HEK293 (cell line): ENCODE data around the gene SIK3.

Experiments used
- CTCF ChIA-PET: fragments of 350-600 bp; formaldehyde crosslinking; extraction: SDS; loops from one replicate; lab custom pipeline; 2021; ENCODE audit warnings: antibody characterized with exemption; lab: Yijun Ruan, JAX
- POLR2A ChIA-PET: fragments of 300-600 bp; formaldehyde crosslinking; extraction: SDS; loops from one replicate; lab custom pipeline; 2020; ENCODE audit warnings: antibody characterized with exemption, inconsistent platforms; lab: Yijun Ruan, JAX
- H3K27ac ChIP-seq: fragments of 200-500 bp; sonication (Bioruptor generic); 2 replicates; pipeline ENCODE4 v1.5.1; 2014; ENCODE audit warnings: low read depth, low read length, control low read depth, inconsistent platforms; ENCODE audit errors: extremely low read depth
- H3K36me3 ChIP-seq, 2 experiments: fragments of 200-500 bp in 1 of 2; sonication (Bioruptor generic) in 1 of 2; 1 replicate in 1 of 2; 2 replicates in 1 of 2; pipeline ENCODE4 v1.5.1; 2014 to 2017; ENCODE audit warnings: inconsistent platforms in 2 of 2, low read length in 2 of 2; ENCODE audit not compliant: control insufficient read depth in 2 of 2, insufficient read depth in 1 of 2
- H3K4me1 ChIP-seq: fragments of 200-500 bp; sonication (Bioruptor generic); 2 replicates; pipeline ENCODE4 v1.5.1; 2014; ENCODE audit warnings: mild to moderate bottlenecking, low read length, inconsistent platforms; ENCODE audit not compliant: control insufficient read depth, insufficient read depth
- H3K4me3 ChIP-seq: 2 replicates; pipeline ENCODE4 v1.5.1; 2011; ENCODE audit warnings: low read depth, mild to moderate bottlenecking, control low read depth, low read length, moderate library complexity
- H3K9me3 ChIP-seq: fragments of 200-500 bp; sonication (Bioruptor generic); 2 replicates; pipeline ENCODE4 v1.5.1; 2014; ENCODE audit warnings: low read depth, low read length, inconsistent platforms; ENCODE audit not compliant: control insufficient read depth, insufficient read depth
- BCL11A ChIP-seq: fragments of 450-650 bp; formaldehyde crosslinking; IDR thresholded peaks from 2 replicates; pipeline ENCODE4 v1.5.1; 2016; ENCODE audit warnings: low read depth, missing biosample characterization, missing genetic modification characterization
- GLI2 ChIP-seq: fragments of 450-650 bp; formaldehyde crosslinking; IDR thresholded peaks from 2 replicates; pipeline ENCODE4; 2017; ENCODE audit warnings: missing biosample characterization, missing genetic modification characterization, low read depth, borderline replicate concordance
- GLIS1 ChIP-seq: fragments of 450-650 bp; formaldehyde crosslinking; IDR thresholded peaks from 2 replicates; pipeline ENCODE4 v1.5.1; 2016; ENCODE audit warnings: missing biosample characterization, missing genetic modification characterization
- KLF8 ChIP-seq: fragments of 450-650 bp; formaldehyde crosslinking; IDR thresholded peaks from 2 replicates; pipeline ENCODE4 v1.5.1; 2016; ENCODE audit warnings: missing biosample characterization, missing genetic modification characterization
- MYNN ChIP-seq: fragments of 450-650 bp; formaldehyde crosslinking; IDR thresholded peaks from 2 replicates; pipeline ENCODE4 v1.5.1; 2016; ENCODE audit warnings: missing biosample characterization, missing genetic modification characterization, borderline replicate concordance
- OSR2 ChIP-seq: fragments of 450-650 bp; formaldehyde crosslinking; IDR thresholded peaks from 2 replicates; pipeline ENCODE4 v1.5.1; 2016; ENCODE audit warnings: missing biosample characterization, missing genetic modification characterization
- SETDB1 ChIP-seq: IDR thresholded peaks from one replicate; pipeline ENCODE4 v1.6.1; 2017; ENCODE audit warnings: mild to moderate bottlenecking, low read length, moderate library complexity, mixed read lengths; ENCODE audit not compliant: insufficient read length
- WT1 ChIP-seq: fragments of 450-650 bp; formaldehyde crosslinking; IDR thresholded peaks from 2 replicates; pipeline ENCODE4 v1.5.1; 2016; ENCODE audit warnings: missing biosample characterization, missing genetic modification characterization
- ZBTB20 ChIP-seq: fragments of 450-650 bp; formaldehyde crosslinking; IDR thresholded peaks from 2 replicates; pipeline ENCODE4 v1.5.1; 2016; ENCODE audit warnings: missing biosample characterization, missing genetic modification characterization
- ZBTB8A ChIP-seq: fragments of 450-650 bp; formaldehyde crosslinking; IDR thresholded peaks from 2 replicates; pipeline ENCODE4 v1.5.1; 2016; ENCODE audit warnings: missing biosample characterization, missing genetic modification characterization
- ZNF121 ChIP-seq: fragments of 450-650 bp; formaldehyde crosslinking; IDR thresholded peaks from 2 replicates; pipeline ENCODE4 v1.5.1; 2016; ENCODE audit warnings: missing biosample characterization, missing genetic modification characterization
- ZNF274 ChIP-seq, 2 experiments: fragments of 200-500 bp in 1 of 2; fragments of 450-650 bp in 1 of 2; sonication (Bioruptor generic) in 1 of 2; formaldehyde crosslinking in 1 of 2; IDR thresholded peaks; 2 replicates each; pipeline versions ENCODE4 v1.5.1 to v1.6.1; 2014 to 2016; ENCODE audit warnings: borderline replicate concordance in 1 of 2, inconsistent platforms in 1 of 2, low read length in 1 of 2, missing biosample characterization in 1 of 2, missing genetic modification characterization in 1 of 2
- ZNF311 ChIP-seq: fragments of 450-650 bp; formaldehyde crosslinking; IDR thresholded peaks from 2 replicates; pipeline ENCODE4 v1.5.1; 2017; ENCODE audit warnings: missing biosample characterization, missing genetic modification characterization, borderline replicate concordance
- ZNF354C ChIP-seq: fragments of 450-650 bp; formaldehyde crosslinking; IDR thresholded peaks from 2 replicates; pipeline ENCODE4 v1.5.1; 2016; ENCODE audit warnings: missing biosample characterization, missing genetic modification characterization, low read depth, borderline replicate concordance
- ZNF654 ChIP-seq: fragments of 450-650 bp; formaldehyde crosslinking; IDR thresholded peaks from 2 replicates; pipeline ENCODE4 v1.5.1; 2016; ENCODE audit warnings: low read depth, missing biosample characterization, missing genetic modification characterization
- ZNF830 ChIP-seq: fragments of 450-650 bp; IDR thresholded peaks from 2 replicates; pipeline ENCODE4 v1.5.0; 2018; ENCODE audit warnings: missing biosample characterization, missing genetic modification characterization, low read depth, mild to moderate bottlenecking, moderate library complexity
- TF ChIP-seq, protein P1 (sequence below): fragments of 450-650 bp; IDR thresholded peaks from 2 replicates; pipeline ENCODE4 v1.5.1; 2018; ENCODE audit warnings: missing biosample characterization, missing genetic modification characterization
- TF ChIP-seq, protein P2 (sequence below): fragments of 450-650 bp; formaldehyde crosslinking; IDR thresholded peaks from 2 replicates; pipeline ENCODE4 v1.5.1; 2017; ENCODE audit warnings: missing biosample characterization, missing genetic modification characterization
- TF ChIP-seq, protein P3 (sequence below): fragments of 450-650 bp; formaldehyde crosslinking; IDR thresholded peaks from 2 replicates; pipeline ENCODE4 v1.5.1; 2016; ENCODE audit warnings: missing biosample characterization, missing genetic modification characterization
- TF ChIP-seq, protein P4 (sequence below): fragments of 450-650 bp; formaldehyde crosslinking; optimal IDR thresholded peaks from 2 replicates; pipeline ENCODE3; 2016; ENCODE audit warnings: missing biosample characterization, mild to moderate bottlenecking, missing genetic modification characterization
- TF ChIP-seq, protein P5 (sequence below): fragments of 450-650 bp; formaldehyde crosslinking; IDR thresholded peaks from 2 replicates; pipeline ENCODE4 v1.5.1; 2016; ENCODE audit warnings: missing biosample characterization, missing genetic modification characterization

Gene SIK3

DNA sequence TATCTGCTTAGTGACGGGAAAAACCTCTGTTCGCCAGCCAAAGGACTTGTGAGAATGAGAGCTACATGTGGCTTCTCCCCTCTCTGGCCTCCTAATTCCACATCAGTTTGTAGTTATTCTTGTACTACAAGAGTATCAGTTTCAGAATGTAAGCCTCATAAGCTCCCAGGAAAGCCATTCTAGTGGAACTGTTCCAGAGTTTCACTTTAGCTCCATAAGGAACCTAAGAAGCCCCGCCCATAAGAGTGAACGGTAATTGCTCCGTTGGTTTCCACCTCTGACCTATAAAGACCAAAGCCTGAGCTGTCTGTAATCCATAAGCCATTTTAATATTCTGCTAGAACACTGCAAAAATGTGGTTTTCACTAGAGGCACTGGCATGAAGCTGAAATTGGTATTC is 53.0 kb downstream of the SIK3 start (continued):
- TF ChIP-seq ZBTB8A (tag by site-specific recombination) (no peak), WT1 (tag by site-specific recombination) (peak; percentile 39; the same call in 1 of the 2 replicates)
- TF ChIP-seq, protein P1, sequence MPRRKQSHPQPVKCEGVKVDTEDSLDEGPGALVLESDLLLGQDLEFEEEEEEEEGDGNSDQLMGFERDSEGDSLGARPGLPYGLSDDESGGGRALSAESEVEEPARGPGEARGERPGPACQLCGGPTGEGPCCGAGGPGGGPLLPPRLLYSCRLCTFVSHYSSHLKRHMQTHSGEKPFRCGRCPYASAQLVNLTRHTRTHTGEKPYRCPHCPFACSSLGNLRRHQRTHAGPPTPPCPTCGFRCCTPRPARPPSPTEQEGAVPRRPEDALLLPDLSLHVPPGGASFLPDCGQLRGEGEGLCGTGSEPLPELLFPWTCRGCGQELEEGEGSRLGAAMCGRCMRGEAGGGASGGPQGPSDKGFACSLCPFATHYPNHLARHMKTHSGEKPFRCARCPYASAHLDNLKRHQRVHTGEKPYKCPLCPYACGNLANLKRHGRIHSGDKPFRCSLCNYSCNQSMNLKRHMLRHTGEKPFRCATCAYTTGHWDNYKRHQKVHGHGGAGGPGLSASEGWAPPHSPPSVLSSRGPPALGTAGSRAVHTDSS (tag by site-specific recombination): no peak

DNA sequence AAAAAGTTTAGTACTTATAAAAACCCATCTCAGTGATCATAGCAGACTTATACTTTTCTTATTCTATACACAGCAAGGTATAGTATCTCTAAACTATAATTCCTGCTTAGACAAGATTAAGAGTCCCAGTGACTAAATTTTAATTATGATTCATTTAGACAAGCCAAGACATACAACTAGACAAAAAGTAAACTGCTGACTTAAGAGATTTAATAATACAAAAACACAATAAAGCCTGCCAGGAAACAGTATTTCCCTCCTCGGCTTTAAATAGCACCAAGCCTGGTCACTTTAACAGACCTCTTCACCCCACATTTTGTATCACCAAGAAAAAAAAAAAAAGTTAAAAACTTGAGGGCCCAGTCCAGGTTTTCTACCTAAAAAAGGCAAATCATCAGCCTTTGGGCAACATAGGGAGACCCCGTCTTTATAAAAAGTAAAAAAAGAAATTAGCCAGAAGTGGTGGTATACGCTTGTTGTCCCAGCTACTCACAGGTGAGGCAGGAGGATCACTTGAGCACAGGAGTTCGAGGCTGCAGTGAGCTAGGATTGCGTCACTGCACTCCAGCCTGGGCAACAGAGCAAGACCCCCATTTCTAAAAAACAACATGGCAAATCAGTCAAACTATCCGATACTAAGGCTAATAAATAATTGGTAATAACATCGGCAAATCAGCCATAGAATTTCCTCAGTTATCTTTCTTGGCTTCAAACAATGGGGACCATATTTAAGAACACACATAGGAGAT is 53.8 kb downstream of the SIK3 start:
- CTCF ChIA-PET: interaction anchor here (0.7 kb wide), 1 partner anchor 308 kb away, joined by 5 read pairs; no protein-coding TSS in a partner anchor
- POLR2A ChIA-PET: no interaction called here
- no peak overlapping the region for H3K4me3 ChIP-seq
- H3K27ac ChIP-seq: no peak overlapping the region
- peaks cover 9% of the 10 kb centered on the region for H3K4me1 ChIP-seq
- TF ChIP-seq ZNF830 (tag by site-specific recombination) (no peak), ZBTB20 (tag by site-specific recombination) (peak; percentile 26; the same call in 1 of the 2 replicates), MYNN (0 out of 2 replicates have a peak, but pooled peaks have one; percentile 20), OSR2 (tag by site-specific recombination) (peak; percentile 35; the same call in 1 of the 2 replicates), ZNF121 (tag by site-specific recombination) (peak; percentile 97), ZNF654 (tag by site-specific recombination) (0 out of 2 replicates have a peak, but pooled peaks have one; percentile 2)
- TF ChIP-seq, protein P2, sequence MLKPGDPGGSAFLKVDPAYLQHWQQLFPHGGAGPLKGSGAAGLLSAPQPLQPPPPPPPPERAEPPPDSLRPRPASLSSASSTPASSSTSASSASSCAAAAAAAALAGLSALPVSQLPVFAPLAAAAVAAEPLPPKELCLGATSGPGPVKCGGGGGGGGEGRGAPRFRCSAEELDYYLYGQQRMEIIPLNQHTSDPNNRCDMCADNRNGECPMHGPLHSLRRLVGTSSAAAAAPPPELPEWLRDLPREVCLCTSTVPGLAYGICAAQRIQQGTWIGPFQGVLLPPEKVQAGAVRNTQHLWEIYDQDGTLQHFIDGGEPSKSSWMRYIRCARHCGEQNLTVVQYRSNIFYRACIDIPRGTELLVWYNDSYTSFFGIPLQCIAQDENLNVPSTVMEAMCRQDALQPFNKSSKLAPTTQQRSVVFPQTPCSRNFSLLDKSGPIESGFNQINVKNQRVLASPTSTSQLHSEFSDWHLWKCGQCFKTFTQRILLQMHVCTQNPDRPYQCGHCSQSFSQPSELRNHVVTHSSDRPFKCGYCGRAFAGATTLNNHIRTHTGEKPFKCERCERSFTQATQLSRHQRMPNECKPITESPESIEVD (tag by site-specific recombination): peak; percentile 76
- TF ChIP-seq, protein P3, sequence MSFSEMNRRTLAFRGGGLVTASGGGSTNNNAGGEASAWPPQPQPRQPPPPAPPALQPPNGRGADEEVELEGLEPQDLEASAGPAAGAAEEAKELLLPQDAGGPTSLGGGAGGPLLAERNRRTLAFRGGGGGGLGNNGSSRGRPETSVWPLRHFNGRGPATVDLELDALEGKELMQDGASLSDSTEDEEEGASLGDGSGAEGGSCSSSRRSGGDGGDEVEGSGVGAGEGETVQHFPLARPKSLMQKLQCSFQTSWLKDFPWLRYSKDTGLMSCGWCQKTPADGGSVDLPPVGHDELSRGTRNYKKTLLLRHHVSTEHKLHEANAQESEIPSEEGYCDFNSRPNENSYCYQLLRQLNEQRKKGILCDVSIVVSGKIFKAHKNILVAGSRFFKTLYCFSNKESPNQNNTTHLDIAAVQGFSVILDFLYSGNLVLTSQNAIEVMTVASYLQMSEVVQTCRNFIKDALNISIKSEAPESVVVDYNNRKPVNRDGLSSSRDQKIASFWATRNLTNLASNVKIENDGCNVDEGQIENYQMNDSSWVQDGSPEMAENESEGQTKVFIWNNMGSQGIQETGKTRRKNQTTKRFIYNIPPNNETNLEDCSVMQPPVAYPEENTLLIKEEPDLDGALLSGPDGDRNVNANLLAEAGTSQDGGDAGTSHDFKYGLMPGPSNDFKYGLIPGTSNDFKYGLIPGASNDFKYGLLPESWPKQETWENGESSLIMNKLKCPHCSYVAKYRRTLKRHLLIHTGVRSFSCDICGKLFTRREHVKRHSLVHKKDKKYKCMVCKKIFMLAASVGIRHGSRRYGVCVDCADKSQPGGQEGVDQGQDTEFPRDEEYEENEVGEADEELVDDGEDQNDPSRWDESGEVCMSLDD (tag by site-specific recombination): no peak
- H3K36me3 ChIP-seq: no peaks in the 10 kb centered on the region
- H3K9me3 ChIP-seq: no peaks in the 10 kb centered on the region

DNA sequence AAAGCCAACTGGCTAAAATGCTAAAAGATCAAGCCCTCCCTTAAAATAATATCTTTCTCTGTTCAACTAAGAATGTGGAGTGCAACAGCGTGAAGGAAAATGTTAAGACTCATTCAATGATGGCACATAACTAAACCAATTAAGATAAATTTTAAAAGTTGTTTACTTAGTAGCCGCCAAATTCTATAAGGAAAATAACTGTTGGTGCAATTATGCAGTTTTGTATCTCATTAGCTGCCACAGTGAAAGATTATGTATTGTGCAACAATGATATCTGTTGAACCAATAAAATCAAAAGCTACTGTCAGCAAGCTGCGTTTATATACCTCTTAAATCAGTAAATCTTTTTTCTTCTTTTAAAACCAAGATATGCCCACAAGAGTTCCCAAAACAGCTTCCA is 55.5 kb downstream of the SIK3 start:
- H3K4me3 ChIP-seq: no peak overlapping the region
- H3K27ac ChIP-seq: no peak overlapping the region
- H3K36me3 ChIP-seq: no peaks in the 10 kb centered on the region
- no peaks in the 10 kb centered on the region for H3K9me3 ChIP-seq
- POLR2A ChIA-PET: interaction anchor here (0.5 kb wide), 1 partner anchor 11 kb away, joined by 4 read pairs; no protein-coding TSS in a partner anchor
- H3K4me1 ChIP-seq: peaks cover 10% of the 10 kb centered on the region
- CTCF ChIA-PET: no interaction called here
- TF ChIP-seq ZNF354C (tag by site-specific recombination) (no peak), ZNF274 (IDR thresholded peaks at IDR 0.05; ENCODE audit: low read length) (no peak), ZNF274 (tag by site-specific recombination; IDR thresholded peaks at IDR 0.05; ENCODE audit: borderline replicate concordance) (no peak), KLF8 (tag by site-specific recombination) (0 out of 2 replicates have a peak, but pooled peaks have one; percentile 49), ZNF311 (tag by site-specific recombination) (no peak), SETDB1 (no peak), GLIS1 (tag by site-specific recombination) (no peak), GLI2 (tag by site-specific recombination) (peak; percentile 70), BCL11A (tag by site-specific recombination) (peak; percentile 72)
- TF ChIP-seq, protein P4, sequence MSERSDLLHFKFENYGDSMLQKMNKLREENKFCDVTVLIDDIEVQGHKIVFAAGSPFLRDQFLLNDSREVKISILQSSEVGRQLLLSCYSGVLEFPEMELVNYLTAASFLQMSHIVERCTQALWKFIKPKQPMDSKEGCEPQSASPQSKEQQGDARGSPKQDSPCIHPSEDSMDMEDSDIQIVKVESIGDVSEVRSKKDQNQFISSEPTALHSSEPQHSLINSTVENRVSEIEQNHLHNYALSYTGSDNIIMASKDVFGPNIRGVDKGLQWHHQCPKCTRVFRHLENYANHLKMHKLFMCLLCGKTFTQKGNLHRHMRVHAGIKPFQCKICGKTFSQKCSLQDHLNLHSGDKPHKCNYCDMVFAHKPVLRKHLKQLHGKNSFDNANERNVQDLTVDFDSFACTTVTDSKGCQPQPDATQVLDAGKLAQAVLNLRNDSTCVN (tag by site-specific recombination): no peak
- TF ChIP-seq, protein P5, sequence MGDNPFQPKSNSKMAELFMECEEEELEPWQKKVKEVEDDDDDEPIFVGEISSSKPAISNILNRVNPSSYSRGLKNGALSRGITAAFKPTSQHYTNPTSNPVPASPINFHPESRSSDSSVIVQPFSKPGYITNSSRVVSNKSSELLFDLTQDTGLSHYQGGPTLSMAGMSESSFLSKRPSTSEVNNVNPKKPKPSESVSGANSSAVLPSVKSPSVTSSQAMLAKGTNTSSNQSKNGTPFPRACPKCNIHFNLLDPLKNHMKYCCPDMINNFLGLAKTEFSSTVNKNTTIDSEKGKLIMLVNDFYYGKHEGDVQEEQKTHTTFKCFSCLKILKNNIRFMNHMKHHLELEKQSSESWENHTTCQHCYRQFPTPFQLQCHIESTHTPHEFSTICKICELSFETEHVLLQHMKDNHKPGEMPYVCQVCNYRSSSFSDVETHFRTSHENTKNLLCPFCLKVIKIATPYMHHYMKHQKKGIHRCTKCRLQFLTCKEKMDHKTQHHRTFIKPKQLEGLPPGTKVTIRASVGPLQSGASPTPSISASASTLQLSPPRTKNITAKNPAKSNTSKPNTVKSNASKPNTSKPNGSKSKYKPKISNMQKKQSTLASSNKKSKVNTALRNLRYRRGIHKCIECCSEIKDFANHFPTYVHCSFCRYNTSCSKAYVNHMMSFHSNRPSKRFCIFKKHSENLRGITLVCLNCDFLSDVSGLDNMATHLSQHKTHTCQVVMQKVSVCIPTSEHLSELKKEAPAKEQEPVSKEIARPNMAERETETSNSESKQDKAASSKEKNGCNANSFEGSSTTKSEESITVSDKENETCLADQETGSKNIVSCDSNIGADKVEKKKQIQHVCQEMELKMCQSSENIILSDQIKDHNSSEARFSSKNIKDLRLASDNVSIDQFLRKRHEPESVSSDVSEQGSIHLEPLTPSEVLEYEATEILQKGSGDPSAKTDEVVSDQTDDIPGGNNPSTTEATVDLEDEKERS (tag by site-specific recombination): no peak
